BLaER1 (cell line): ENCODE results near the gene RAET1G.

Source experiments
- H3K27ac ChIP-seq: shearing (Covaris generic); formaldehyde crosslinking; 2 replicates; pipeline ENCODE4 v1.8.1; 2022
- H3K27me3 ChIP-seq: shearing (Covaris generic); formaldehyde crosslinking; 2 replicates; pipeline ENCODE4 v1.8.1; 2022
- H3K36me3 ChIP-seq: shearing (Covaris generic); formaldehyde crosslinking; 2 replicates; pipeline ENCODE4 v1.8.1; 2022
- H3K4me1 ChIP-seq: shearing (Covaris generic); formaldehyde crosslinking; 2 replicates; pipeline ENCODE4 v1.8.1; 2022
- H3K4me2 ChIP-seq: shearing (Covaris generic); formaldehyde crosslinking; 2 replicates; pipeline ENCODE4 v1.8.1; 2022
- H3K4me3 ChIP-seq: shearing (Covaris generic); formaldehyde crosslinking; 2 replicates; pipeline ENCODE4 v1.8.1; 2022
- H3K9ac ChIP-seq: shearing (Covaris generic); formaldehyde crosslinking; 2 replicates; pipeline ENCODE4 v1.8.1; 2022
- H3K9me3 ChIP-seq: shearing (Covaris generic); formaldehyde crosslinking; 2 replicates; pipeline ENCODE4 v1.8.1; 2022
- H4K20me1 ChIP-seq: shearing (Covaris generic); formaldehyde crosslinking; 2 replicates; pipeline ENCODE4 v1.8.1; 2022
- Cebpa-rat ChIP-seq: shearing (Covaris generic); IDR thresholded peaks from 2 replicates; pipeline ENCODE4 v1.8.1; 2022

Gene RAET1G

DNA sequence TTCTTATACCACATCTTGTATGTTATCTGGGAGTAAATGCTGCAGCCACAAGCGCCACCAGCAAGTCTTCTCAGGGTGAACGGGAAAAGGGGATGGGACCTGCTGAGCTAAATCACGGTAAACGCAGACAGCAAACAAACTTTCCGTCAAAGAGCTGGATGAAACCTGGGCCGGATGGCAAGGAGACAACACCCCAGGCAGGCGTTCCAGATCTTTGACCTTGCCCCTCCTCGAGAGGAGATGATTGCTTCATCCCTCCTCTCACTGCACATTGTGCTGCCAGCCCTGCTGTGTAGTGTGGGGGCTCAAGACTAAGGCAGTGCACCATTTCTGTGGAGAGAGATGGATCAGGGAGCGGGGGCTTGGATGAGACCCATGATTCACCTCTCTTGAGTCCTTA, 34.8 kb downstream of the RAET1G start:
- Histone ChIP-seq H3K4me3 (no peak overlapping the region), H3K9ac (no peak overlapping the region), H3K4me2 (no peak overlapping the region), H3K27ac (no peak overlapping the region), H3K9me3 (no peaks in the 10 kb centered on the region), H3K36me3 (no peaks in the 10 kb centered on the region), H3K27me3 (no peaks in the 10 kb centered on the region), H4K20me1 (no peaks in the 10 kb centered on the region), H3K4me1 (no peaks in the 10 kb centered on the region)
- no peak for TF ChIP-seq Cebpa-rat

DNA sequence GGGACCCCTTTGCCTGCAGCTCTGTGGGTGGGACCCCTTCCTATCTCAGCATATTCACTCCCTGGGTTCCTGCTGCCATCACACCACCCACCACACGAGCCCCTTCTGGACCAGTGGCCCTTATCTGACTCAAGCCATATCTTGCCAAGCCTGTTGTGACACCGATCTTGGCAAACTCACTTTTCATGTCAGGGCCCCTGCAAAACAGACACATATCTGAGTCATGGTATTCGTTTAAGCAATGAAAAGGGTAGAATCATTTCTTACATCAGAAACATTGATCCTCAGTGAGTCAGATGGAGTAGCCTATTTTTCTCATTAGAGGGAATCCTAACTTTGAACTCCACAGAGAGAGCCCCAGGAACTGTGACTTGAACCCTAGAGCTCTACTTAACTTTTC, 35.6 kb downstream of the RAET1G start:
- Histone ChIP-seq H3K4me2 (no peak overlapping the region), H3K9me3 (no peaks in the 10 kb centered on the region), H4K20me1 (no peaks in the 10 kb centered on the region), H3K36me3 (no peaks in the 10 kb centered on the region), H3K9ac (no peak overlapping the region), H3K4me1 (no peaks in the 10 kb centered on the region), H3K27ac (no peak overlapping the region), H3K4me3 (no peak overlapping the region), H3K27me3 (no peaks in the 10 kb centered on the region)
- TF ChIP-seq Cebpa-rat = no peak

DNA sequence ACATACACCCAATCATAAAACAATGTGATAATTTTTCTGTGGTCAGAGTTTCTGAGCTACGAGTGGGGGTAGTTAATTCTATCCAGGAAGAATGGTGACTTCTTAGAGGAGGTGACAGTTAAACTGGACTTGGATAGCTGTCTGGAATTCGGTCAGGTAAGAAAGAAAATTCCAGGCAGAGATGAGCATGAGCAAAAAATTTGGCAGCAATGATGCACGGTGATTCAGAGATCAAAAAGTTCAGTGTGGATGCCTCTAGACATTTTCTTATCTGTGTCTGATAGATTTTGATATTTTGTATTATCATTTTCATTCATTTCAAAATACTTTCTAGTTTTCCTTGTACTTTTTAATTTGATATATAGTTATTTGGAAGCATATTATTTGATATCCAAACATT, 37.0 kb downstream of the RAET1G start:
- Histone ChIP-seq H4K20me1 (no peaks in the 10 kb centered on the region), H3K36me3 (no peaks in the 10 kb centered on the region), H3K4me1 (no peaks in the 10 kb centered on the region), H3K4me3 (no peak overlapping the region), H3K9me3 (no peaks in the 10 kb centered on the region), H3K4me2 (no peak overlapping the region), H3K9ac (no peak overlapping the region), H3K27ac (no peak overlapping the region), H3K27me3 (no peaks in the 10 kb centered on the region)
- no peak for TF ChIP-seq Cebpa-rat

DNA sequence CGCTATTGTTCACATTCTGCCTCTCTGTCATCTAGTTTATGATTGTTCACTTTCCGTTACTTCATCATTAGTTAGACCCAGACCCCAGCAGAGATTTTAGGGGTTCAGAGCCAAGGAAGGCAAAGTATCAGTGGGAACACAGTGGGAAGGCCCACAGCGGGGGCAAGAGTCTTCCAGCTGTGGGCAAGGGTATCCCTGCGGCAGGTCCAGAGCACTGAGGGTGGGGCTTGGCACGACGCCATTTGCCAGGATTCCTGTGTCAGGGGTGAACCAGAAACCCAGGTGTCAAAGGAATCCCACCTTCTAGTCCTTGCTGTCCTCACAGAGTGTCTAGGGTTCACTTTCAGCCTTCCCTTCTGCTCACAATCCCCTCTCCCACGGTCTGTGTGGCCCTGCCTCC, 38.3 kb downstream of the RAET1G start:
- no peaks in the 10 kb centered on the region for H3K27me3 ChIP-seq
- TF ChIP-seq Cebpa-rat = no peak
- no peak overlapping the region for H3K4me2 ChIP-seq
- no peak overlapping the region for H3K9ac ChIP-seq
- no peak overlapping the region for H3K27ac ChIP-seq
- H3K4me3 ChIP-seq = no peak overlapping the region
- H3K36me3 ChIP-seq = no peaks in the 10 kb centered on the region
- H4K20me1 ChIP-seq = no peaks in the 10 kb centered on the region
- H3K9me3 ChIP-seq = no peaks in the 10 kb centered on the region
- H3K4me1 ChIP-seq = no peaks in the 10 kb centered on the region

DNA sequence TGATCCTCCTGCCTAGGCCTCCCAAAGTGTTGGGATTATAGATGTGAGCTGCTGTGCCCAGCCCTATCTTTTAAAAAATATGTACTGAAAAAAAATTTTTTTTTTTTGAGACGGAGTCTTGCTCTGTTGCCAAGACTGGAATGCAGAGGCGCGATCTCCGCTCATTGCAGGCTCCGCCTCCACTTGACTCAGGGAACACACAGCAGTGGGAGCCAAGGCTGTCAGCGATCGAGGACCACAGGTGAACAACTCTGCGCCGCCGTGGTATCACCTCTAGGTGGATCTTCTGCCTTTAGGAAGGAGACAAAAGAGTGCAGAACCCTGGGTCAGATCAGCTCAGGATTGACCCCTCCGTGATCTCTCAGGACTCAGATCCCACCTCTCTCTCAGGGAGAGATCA, 38.7 kb downstream of the RAET1G start:
- Histone ChIP-seq H3K4me1 (no peaks in the 10 kb centered on the region), H3K4me3 (no peak overlapping the region), H3K27me3 (no peaks in the 10 kb centered on the region), H3K9ac (no peak overlapping the region), H3K36me3 (no peaks in the 10 kb centered on the region), H4K20me1 (no peaks in the 10 kb centered on the region), H3K9me3 (no peaks in the 10 kb centered on the region), H3K27ac (no peak overlapping the region), H3K4me2 (no peak overlapping the region)
- no peak for TF ChIP-seq Cebpa-rat

DNA sequence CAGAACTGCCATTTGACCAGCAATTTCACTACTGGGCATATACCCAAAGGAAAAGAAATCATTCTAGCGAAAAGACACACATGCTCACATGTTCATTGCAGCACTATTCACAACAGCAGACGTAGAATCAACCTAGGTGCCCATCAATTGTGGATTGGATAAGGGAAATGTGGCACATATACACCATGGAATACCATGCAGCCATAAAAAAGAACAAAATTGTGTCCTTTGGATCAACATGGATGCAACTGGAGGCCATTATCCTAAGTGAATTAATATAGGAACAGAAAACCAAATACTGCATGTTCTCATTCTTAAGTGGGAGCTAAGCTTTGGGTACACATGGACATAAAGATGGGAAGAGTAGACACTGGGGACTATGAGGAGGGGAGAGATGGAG, 41.1 kb downstream of the RAET1G start:
- Histone ChIP-seq H3K27ac (no peak overlapping the region), H3K4me2 (no peak overlapping the region), H3K36me3 (no peaks in the 10 kb centered on the region), H3K4me3 (no peak overlapping the region), H3K27me3 (no peaks in the 10 kb centered on the region), H3K4me1 (no peaks in the 10 kb centered on the region), H3K9me3 (no peaks in the 10 kb centered on the region), H3K9ac (no peak overlapping the region), H4K20me1 (no peaks in the 10 kb centered on the region)
- TF ChIP-seq Cebpa-rat = no peak

DNA sequence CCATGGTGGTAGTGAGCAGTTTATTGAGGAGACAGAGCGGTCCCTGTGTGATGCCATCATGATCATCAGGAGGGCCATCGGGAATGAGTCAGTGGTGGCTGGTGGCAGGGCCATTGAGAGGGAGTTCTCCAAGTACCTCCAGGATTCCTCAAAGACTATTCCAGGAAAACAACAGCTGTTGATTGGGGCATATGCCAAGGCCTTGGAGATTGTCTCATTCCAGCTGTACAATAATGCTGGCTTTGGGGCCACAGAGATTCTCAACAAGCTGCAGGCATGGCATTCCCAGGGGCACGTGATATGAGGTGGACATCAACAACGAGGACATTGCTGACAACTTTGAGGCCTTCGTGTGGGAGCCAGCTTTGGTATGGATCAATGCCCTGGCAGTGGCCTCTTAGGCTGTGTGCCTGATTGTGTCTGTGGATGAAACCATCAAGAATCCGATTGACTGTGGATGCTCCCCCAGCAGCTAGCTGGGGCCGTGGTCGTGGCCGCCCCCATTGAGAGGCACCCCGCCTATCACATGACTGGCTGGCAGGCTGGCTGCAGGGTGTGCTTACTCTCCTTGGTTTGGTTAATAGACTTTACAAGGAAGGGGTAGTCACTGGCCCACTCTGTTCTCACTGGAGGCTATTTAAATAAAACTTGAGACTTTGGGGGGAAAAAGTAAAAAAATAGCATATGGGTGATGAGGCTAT, 41.7 kb downstream of the RAET1G start:
- H3K27ac ChIP-seq = no peak overlapping the region
- no peaks in the 10 kb centered on the region for H3K36me3 ChIP-seq
- no peak overlapping the region for H3K4me2 ChIP-seq
- H3K4me3 ChIP-seq = no peak overlapping the region
- TF ChIP-seq Cebpa-rat = no peak
- no peak overlapping the region for H3K9ac ChIP-seq
- H3K27me3 ChIP-seq = no peaks in the 10 kb centered on the region
- no peaks in the 10 kb centered on the region for H3K9me3 ChIP-seq
- H3K4me1 ChIP-seq = no peaks in the 10 kb centered on the region
- no peaks in the 10 kb centered on the region for H4K20me1 ChIP-seq

DNA sequence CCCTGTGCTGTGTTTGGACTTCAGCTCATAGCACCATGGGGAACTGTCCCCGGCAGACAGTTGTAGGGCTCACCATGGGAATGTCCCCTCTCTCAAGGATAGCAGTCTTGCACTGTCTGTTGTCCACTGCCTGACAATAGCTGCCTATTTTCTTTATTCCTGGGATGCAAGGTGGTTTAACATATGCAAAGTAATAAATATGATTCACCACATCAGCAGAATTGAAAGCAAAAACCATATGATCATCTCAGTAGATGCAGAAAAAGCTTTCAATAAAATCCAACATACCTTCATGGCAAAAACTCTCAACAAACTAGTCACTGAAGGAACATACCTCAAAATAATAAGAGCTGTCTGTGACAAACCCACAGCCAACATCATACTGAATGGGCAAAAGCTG, 45.3 kb downstream of the RAET1G start:
- no peak for TF ChIP-seq Cebpa-rat
- no peak overlapping the region for H3K9ac ChIP-seq
- no peaks in the 10 kb centered on the region for H3K36me3 ChIP-seq
- no peaks in the 10 kb centered on the region for H3K27me3 ChIP-seq
- H3K9me3 ChIP-seq = peaks cover under 1% of the 10 kb centered on the region
- H4K20me1 ChIP-seq = no peaks in the 10 kb centered on the region
- H3K4me3 ChIP-seq = no peak overlapping the region
- no peak overlapping the region for H3K27ac ChIP-seq
- H3K4me2 ChIP-seq = no peak overlapping the region
- no peaks in the 10 kb centered on the region for H3K4me1 ChIP-seq

DNA sequence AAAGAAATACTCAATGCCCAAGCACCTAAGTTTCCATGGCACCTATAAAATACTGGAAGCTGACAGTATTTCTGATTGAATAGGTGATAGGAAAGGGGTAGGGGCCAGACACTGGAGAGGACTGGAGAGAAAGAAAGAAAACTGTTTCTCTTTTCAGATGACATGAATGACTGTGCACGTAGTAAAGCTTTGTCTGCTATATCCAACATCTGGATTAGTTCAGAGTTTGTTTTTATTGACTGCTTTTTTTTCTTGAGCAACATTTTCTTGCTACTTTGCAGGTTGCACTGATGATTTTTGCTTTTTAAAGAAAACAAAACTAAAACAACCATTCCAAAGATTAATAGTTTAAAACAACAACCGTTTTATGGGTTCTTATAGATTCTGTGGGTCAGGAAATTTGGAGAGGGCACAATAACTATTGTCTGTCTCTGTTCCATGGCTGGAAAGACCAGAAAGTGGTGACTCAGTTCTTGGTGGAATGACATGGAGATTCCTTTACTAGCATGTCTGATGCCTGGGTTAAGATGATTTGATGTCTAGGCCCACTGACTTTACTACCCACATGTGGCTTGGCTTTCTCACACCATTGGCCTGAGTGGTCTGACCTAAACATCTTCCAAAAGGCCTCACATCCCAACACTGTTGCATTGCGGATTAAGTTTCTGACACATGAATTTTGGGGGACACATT, 46.5 kb downstream of the RAET1G start:
- H3K4me2 ChIP-seq = no peak overlapping the region
- TF ChIP-seq Cebpa-rat = no peak
- H3K9me3 ChIP-seq = peaks cover 13% of the 10 kb centered on the region
- H4K20me1 ChIP-seq = no peaks in the 10 kb centered on the region
- H3K4me3 ChIP-seq = no peak overlapping the region
- H3K36me3 ChIP-seq = no peaks in the 10 kb centered on the region
- no peaks in the 10 kb centered on the region for H3K27me3 ChIP-seq
- H3K4me1 ChIP-seq = no peaks in the 10 kb centered on the region
- no peak overlapping the region for H3K27ac ChIP-seq
- H3K9ac ChIP-seq = no peak overlapping the region

DNA sequence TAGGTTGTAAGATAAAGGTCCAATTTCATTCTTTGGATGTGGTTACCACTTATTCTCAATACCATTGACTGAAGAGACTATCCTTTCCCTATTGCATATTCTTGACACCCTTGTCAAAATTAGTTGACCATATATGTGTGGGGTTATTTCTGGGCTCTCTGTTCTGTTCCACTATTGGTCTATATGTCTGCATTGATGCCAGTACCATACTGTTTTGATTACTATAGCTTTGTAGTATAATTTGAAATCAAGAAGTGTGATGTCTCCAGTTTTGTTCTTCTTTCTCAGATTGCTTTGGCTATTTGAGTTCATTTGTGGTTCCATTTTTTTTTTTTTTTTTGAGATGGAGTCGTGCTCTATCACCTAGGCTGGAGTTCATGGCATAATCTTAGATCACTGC, 50.7 kb downstream of the RAET1G start:
- Histone ChIP-seq H3K4me3 (no peak overlapping the region), H3K27me3 (no peaks in the 10 kb centered on the region), H3K27ac (no peak overlapping the region), H4K20me1 (no peaks in the 10 kb centered on the region), H3K36me3 (no peaks in the 10 kb centered on the region), H3K9me3 (peaks cover 16% of the 10 kb centered on the region), H3K9ac (no peak overlapping the region), H3K4me1 (no peaks in the 10 kb centered on the region), H3K4me2 (no peak overlapping the region)
- TF ChIP-seq Cebpa-rat = no peak

DNA sequence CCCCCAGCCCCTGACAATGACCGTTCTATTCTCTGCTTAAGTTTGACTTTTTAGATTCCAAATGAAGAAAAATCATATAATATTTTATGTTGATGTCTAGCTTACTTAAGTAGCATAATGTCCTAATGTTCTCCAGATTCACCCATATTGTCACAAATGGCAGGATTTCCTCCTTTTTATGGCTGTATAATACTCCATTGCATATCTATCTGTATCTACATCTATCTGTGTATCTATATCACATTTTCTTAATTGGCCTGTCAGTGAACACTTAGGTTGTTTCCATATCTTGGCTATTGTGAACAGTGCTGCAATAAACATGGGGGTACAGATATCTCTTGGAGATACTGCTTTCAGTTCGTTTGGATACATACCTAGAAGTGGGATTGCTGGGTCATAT, 51.7 kb downstream of the RAET1G start:
- H3K27ac ChIP-seq = no peak overlapping the region
- H3K9ac ChIP-seq = no peak overlapping the region
- H3K4me3 ChIP-seq = no peak overlapping the region
- H4K20me1 ChIP-seq = no peaks in the 10 kb centered on the region
- no peak overlapping the region for H3K4me2 ChIP-seq
- no peaks in the 10 kb centered on the region for H3K4me1 ChIP-seq
- H3K36me3 ChIP-seq = no peaks in the 10 kb centered on the region
- peaks cover 16% of the 10 kb centered on the region for H3K9me3 ChIP-seq
- no peaks in the 10 kb centered on the region for H3K27me3 ChIP-seq
- TF ChIP-seq Cebpa-rat = no peak
